Breast epithelium (tissue), 4 donors: ENCODE data around the gene IGF2. TPM values are rescaled to one million over a fixed set of nuclear protein-coding genes. Genes with fewer than 3 reads are reported as not detected.

Experiments used
- DNase-seq, 2 donors: peaks; one replicate each; pipeline ENCODE4 v3.0.0-alpha.2; 2019; ENCODE audit warnings: low spot score in 2 of 2
- H3K27ac ChIP-seq, 2 donors: fragments of 200-600 bp; sonication (generic) in 1 of 2; one replicate each; pipeline ENCODE4 v1.5.1; 2016 to 2019; ENCODE audit warnings: mild to moderate bottlenecking in 1 of 2
- H3K27me3 ChIP-seq, 2 donors: fragments of 200-600 bp; sonication (generic) in 1 of 2; one replicate each; pipeline versions ENCODE4 v1.5.1 to v1.6.0; 2017 to 2019; ENCODE audit warnings: control low read depth in 1 of 2, mild to moderate bottlenecking in 1 of 2
- H3K36me3 ChIP-seq: fragments of 200-600 bp; one replicate; pipeline ENCODE4 v1.5.1; 2019
- H3K4me1 ChIP-seq, 2 donors: fragments of 200-600 bp; sonication (generic); one replicate each; pipeline ENCODE4 v1.5.1; 2016 to 2019; ENCODE audit warnings: control low read depth in 1 of 2
- H3K4me3 ChIP-seq, 3 donors: fragments of 200-600 bp; sonication (generic); 1 replicate in 2 of 3; 2 replicates in 1 of 3; pipeline ENCODE4 v1.5.1; 2016 to 2019; ENCODE audit warnings: mild to moderate bottlenecking in 3 of 3, moderate library complexity in 2 of 3
- H3K9me3 ChIP-seq, 2 donors: fragments of 200-600 bp; sonication (generic) in 1 of 2; one replicate each; pipeline ENCODE4 v1.5.1; 2016 to 2019; ENCODE audit warnings: control low read depth in 1 of 2
- CTCF ChIP-seq, 3 donors: fragments of 450-650 bp; IDR thresholded peaks; one replicate each; pipeline ENCODE4 v1.5.1; 2016 to 2017; ENCODE audit warnings: antibody characterized with exemption in 3 of 3, mild to moderate bottlenecking in 3 of 3, moderate library complexity in 3 of 3
- POLR2A ChIP-seq: fragments of 450-650 bp; IDR thresholded peaks from one replicate; pipeline ENCODE4 v1.6.1; 2016; ENCODE audit warnings: antibody characterized with exemption, mild to moderate bottlenecking, moderate library complexity
- POLR2AphosphoS5 ChIP-seq, 3 donors: sonication (generic); formaldehyde crosslinking; IDR thresholded peaks; one replicate each; pipeline ENCODE4 v1.6.1; 2017; ENCODE audit warnings: antibody characterized with exemption in 3 of 3
- intact Hi-C: fragments of 100-400 bp; cut with DNase I; formaldehyde crosslinking; loops from one replicate; pipeline ENCODE4 v1.15.1; 2023; ENCODE audit warnings: low total_unique reads
- total RNA-seq, 3 donors: library from RNA; depleted of rRNA; stranded (reverse); fragments of >200 nt; gene quantifications; one replicate each; pipeline ENCODE4 v1.1.0, GENCODE V29; 2016

Gene IGF2
- total RNA-seq, 3 donors from 2014 or later = 13.6 to 65.7 (median 65.2) TPM

GRCh38 chr11:2102883-2103213 lies 36.3 kb downstream of the IGF2 start:
- H3K36me3 ChIP-seq = no peaks in the 10 kb centered on the region
- no peaks in the 10 kb centered on the region for H3K4me1 ChIP-seq
- no peak overlapping the region for H3K27ac ChIP-seq
- H3K9me3 ChIP-seq = no peaks in the 10 kb centered on the region
- peaks cover 0 to 14% of the 10 kb centered on the region in 2 donors for H3K27me3 ChIP-seq
- intact Hi-C loops = no loop called here
- no peak for TF ChIP-seq POLR2AphosphoS5 (IDR thresholded peaks at IDR 0.05)
- TF ChIP-seq CTCF (IDR thresholded peaks at IDR 0.05) = no peak
- TF ChIP-seq POLR2A = no peak
- no peak for DNase-seq
- no peak overlapping the region for H3K4me3 ChIP-seq

DNA sequence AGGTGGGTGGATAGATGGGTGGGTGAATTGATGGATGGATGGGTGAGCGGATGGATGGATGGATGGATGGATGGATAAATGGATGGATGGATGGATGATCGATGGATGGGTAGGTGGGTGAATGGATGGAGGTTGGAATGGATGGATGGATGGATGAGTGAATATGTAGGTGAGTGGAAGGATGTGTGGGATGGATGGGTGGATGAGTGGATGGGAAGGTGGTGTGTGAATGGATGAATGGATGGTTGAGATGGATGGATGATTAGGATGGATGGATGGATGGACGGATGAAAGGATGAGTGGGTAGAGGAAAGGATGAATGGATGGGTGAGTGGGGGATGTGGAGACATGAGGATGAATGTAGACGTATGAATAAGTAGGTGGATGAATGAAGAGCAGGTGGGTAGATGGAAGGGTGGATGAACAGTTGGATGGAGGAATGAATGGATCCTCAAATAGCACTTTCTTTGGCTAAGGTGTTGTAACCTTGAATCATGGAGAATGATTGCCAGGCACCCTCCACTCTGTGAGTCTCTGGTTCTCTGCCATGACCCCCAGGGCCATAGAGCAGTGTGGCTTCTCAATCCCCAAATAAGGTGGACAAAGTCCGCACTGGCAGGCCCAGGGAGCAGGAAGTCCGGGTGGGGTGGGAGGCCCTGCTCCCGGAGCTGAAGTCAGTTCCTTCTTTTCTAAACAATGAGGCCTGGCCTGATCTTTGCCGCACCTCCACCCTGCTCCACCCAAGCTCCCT lies 36.9 kb downstream of the IGF2 start:
- no peak overlapping the region for H3K4me3 ChIP-seq
- H3K9me3 ChIP-seq = no peaks in the 10 kb centered on the region
- H3K36me3 ChIP-seq = no peaks in the 10 kb centered on the region
- peak in 1 of 2 donors; percentile 36 for DNase-seq
- no peaks in the 10 kb centered on the region for H3K4me1 ChIP-seq
- no peak overlapping the region for H3K27ac ChIP-seq
- intact Hi-C loops = no loop called here
- no peak for TF ChIP-seq POLR2A
- no peak for TF ChIP-seq POLR2AphosphoS5 (IDR thresholded peaks at IDR 0.05)
- no peak for TF ChIP-seq CTCF (IDR thresholded peaks at IDR 0.05)
- H3K27me3 ChIP-seq = peaks cover 0 to 19% of the 10 kb centered on the region in 2 donors

- TF ChIP-seq POLR2AphosphoS5 (IDR thresholded peaks at IDR 0.05) (no peak), POLR2A (no peak), CTCF (IDR thresholded peaks at IDR 0.05) (no peak)
- Histone ChIP-seq H3K27ac (no peak overlapping the region), H3K4me1 (no peaks in the 10 kb centered on the region), H3K27me3 (peaks cover 0 to 27% of the 10 kb centered on the region in 2 donors), H3K4me3 (no peak overlapping the region), H3K9me3 (no peaks in the 10 kb centered on the region), H3K36me3 (no peaks in the 10 kb centered on the region)
- intact Hi-C loops = no loop called here
- no peak for DNase-seq
Measured at GRCh38 chr11:2101171-2101675, 38.0 kb downstream of the IGF2 start.

GRCh38 chr11:2100361-2101170 lies 38.6 kb downstream of the IGF2 start:
- no peaks in the 10 kb centered on the region for H3K9me3 ChIP-seq
- DNase-seq = peak in 1 of 2 donors; percentile 52
- H3K4me1 ChIP-seq = no peaks in the 10 kb centered on the region
- H3K4me3 ChIP-seq = no peak overlapping the region
- H3K27ac ChIP-seq = no peak overlapping the region
- H3K27me3 ChIP-seq = peaks cover 0 to 33% of the 10 kb centered on the region in 2 donors
- TF ChIP-seq POLR2A (no peak), POLR2AphosphoS5 (IDR thresholded peaks at IDR 0.05) (no peak), CTCF (IDR thresholded peaks at IDR 0.05) (no peak)
- H3K36me3 ChIP-seq = no peaks in the 10 kb centered on the region
- intact Hi-C loops = no loop called here
